Astrocyte of the cerebellum (primary cell): ENCODE measurements around the gene CHD2.
"Not testable (repeated sequence)": the region's sequence is repeated elsewhere in the genome, so short reads cannot be mapped to it uniquely, and the experiment has no call there.

ENCODE experiments used
- DNase-seq: peaks from one replicate; pipeline ENCODE4 v3.0.0-alpha.2; 2011; ENCODE audit warnings: low read depth
- H3K4me3 ChIP-seq: 2 replicates; pipeline ENCODE4 v1.5.1; 2011; ENCODE audit warnings: mild to moderate bottlenecking, low read depth, low read length, moderate library complexity
- CTCF ChIP-seq: IDR thresholded peaks from 2 replicates; pipeline ENCODE4 v1.5.1; 2012; ENCODE audit warnings: low read length, low read depth, moderate library complexity, mild to moderate bottlenecking; ENCODE audit errors: missing control alignments
- in situ Hi-C: cut with HindIII; loops from 2 replicates; pipeline ENCODE4 v1.10.0; 2017; ENCODE audit warnings: low sequenced_read_pairs

CHD2 gene

GRCh38 chr15:93029214-93029835, 129.2 kb downstream of the CHD2 start:
- in situ Hi-C loops, result no loop called here
- TF ChIP-seq CTCF, result no peak
- DNase-seq, result no peak
- H3K4me3 ChIP-seq, result no peak overlapping the region

- no peak overlapping the region for H3K4me3 ChIP-seq
- DNase-seq, result no peak
- no peak for TF ChIP-seq CTCF
- in situ Hi-C loops, result no loop called here
These were observed 129.8 kb downstream of the CHD2 start for GRCh38 chr15:93029836-93030429.

DNA sequence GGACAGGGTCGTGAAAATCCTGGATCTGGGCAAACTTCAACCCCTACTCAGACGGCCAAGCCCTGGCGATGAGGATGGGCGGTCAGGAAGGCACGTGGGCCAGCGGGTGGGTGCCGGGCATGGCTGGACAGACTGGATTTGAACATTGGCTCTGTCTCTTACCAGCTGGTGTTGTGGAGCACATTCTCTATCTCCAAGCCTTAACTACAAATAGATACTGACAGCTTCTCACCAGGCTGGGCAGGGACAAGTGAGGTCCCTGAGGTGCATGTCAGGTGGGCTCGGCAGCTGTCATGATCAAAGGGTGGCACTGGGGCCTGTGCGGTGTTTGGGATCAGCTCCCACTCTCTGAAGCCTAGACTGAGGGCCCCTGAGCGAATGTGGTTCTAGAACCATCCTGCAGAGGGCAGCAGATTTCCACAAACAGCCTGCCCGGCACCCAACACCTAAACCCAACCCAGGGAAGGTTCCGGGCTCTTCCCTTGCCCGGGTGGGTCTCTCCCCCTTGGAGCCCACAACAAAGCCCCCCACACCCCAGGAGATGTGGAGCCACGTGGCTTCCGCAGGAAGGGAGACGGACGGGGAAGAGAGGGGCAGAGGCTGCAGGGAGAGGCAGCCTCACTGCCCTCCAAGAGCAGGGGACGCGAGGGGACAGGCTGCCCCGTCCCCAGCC, 130.4 kb downstream of the CHD2 start:
- in situ Hi-C loops, result no loop called here
- no peak overlapping the region for H3K4me3 ChIP-seq
- TF ChIP-seq CTCF, result peak; percentile 83

DNA sequence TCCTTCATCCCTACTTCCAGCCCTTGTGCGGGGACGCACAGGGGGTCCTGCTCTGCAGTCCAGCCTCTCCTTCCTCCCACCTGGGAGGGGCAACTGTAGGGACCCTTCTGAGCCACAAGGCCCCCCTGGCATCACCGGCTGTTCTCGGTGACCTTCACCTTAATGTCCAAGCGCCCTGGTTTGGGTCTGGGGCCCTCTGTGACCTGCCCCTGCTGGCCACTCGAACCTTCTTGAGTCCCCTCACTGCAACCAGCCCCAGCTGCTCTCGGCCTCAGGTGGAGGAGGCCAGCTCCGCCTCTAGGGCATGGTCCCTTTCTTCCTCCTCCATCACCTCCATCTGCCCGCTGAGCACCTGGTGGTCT, 131.0 kb downstream of the CHD2 start:
- TF ChIP-seq CTCF, result no peak
- in situ Hi-C loops, result no loop called here
- DNase-seq, result no peak
- H3K4me3 ChIP-seq, result no peak overlapping the region

More for the DNA sequence above, 130.4 kb downstream of the CHD2 start:
- DNase-seq, result peak; percentile 43

DNA sequence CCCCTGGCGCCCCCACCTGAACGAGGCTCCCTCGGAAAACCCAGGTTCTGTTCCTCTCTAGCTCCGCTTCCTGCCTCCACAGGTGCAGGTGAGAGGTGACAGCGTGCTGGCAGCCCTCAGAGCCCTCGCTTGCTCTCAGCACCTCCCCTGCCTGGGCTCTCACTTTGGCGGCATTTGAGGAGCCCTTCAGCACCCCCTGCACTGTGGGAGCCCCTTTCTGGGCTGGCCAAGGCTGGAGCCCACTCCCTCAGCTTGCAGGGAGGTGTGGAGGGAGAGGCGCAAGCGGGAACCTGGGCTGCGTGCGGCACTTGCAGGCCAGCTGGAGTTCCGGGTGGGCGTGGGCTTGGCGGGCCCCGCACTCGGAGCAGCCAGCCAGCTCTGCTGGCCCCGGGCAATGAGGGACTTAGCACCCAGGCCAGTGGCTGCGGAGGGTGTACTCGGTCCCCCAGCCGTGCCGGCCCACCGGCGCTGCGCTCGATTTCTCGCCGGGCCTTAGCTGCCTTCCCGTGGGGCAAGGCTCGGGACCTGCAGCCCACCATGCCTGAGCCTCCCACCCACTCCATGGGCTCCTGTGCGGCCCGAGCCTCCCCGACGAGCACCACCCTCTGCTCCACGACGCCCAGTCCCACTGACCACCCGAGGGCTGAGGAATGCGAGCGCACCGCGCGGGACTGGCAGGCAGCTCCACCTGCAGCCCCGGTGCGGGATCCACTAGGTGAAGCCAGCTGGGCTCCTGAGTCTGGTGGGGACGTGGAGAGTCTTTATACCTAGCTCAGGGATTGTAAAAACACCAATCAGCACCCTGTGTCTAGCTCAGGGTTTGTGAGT, 131.6 kb downstream of the CHD2 start:
- DNase-seq, in situ Hi-C loops, H3K4me3 ChIP-seq: not testable (repeated sequence)

GRCh38 chr15:93032515-93033206, 132.5 kb downstream of the CHD2 start:
- in situ Hi-C loops, H3K4me3 ChIP-seq, DNase-seq: not testable (repeated sequence)

- in situ Hi-C loops, result no loop called here
- no peak for DNase-seq
- no peak for TF ChIP-seq CTCF
- H3K4me3 ChIP-seq, result no peak overlapping the region
These were observed 133.4 kb downstream of the CHD2 start for GRCh38 chr15:93033434-93034045.
